Measurements from ENCODE around the gene L3MBTL4.

The L3MBTL4 gene

GRCh38 chr18:6406910-6407470 is 7.7 kb downstream of the L3MBTL4 start:
- Histone ChIP-seq H3K27me3 (ENCODE audit: control insufficient read depth in 5 of 5, insufficient read depth in 4 of 5, low read length in 5 of 5) (no peaks in the 10 kb centered on the region), H3K36me3 (ENCODE audit: control insufficient read depth in 5 of 5, insufficient read depth in 5 of 5, low read length in 5 of 5) (no peaks in the 10 kb centered on the region), H3K4me3 (ENCODE audit: low read depth in 1 of 5, low read length in 5 of 5) (no peak overlapping the region), H3K9ac (ENCODE audit: low read length in 5 of 5) (no peak overlapping the region), H3K9me3 (ENCODE audit: control insufficient read depth in 5 of 5, low read length in 5 of 5) (no peaks in the 10 kb centered on the region), H3K27ac (ENCODE audit: low read depth, low read length) (peak overlapping the region; percentile 89), H3K4me1 (ENCODE audit: control insufficient read depth in 5 of 5, insufficient read depth in 5 of 5, low read length in 5 of 5) (peaks cover 3 to 31% (median 26%) of the 10 kb centered on the region in 5 donors)

GRCh38 chr18:6406075-6406909 is 8.4 kb downstream of the L3MBTL4 start:
- peak overlapping the region in 2 of 5 donors; percentile 7 to 37 for H3K4me3 ChIP-seq (ENCODE audit: low read depth in 1 of 5, low read length in 5 of 5)
- H3K27ac ChIP-seq (ENCODE audit: low read depth, low read length), result peak overlapping the region; percentile 89
- H3K36me3 ChIP-seq (ENCODE audit: control insufficient read depth in 5 of 5, insufficient read depth in 5 of 5, low read length in 5 of 5), result no peaks in the 10 kb centered on the region
- no peaks in the 10 kb centered on the region for H3K27me3 ChIP-seq (ENCODE audit: control insufficient read depth in 5 of 5, insufficient read depth in 4 of 5, low read length in 5 of 5)
- H3K9me3 ChIP-seq (ENCODE audit: control insufficient read depth in 5 of 5, low read length in 5 of 5), result no peaks in the 10 kb centered on the region
- peak overlapping the region in 2 of 5 donors; percentile 38 to 65 for H3K9ac ChIP-seq (ENCODE audit: low read length in 5 of 5)
- peaks cover 3 to 34% (median 23%) of the 10 kb centered on the region in 5 donors for H3K4me1 ChIP-seq (ENCODE audit: control insufficient read depth in 5 of 5, insufficient read depth in 5 of 5, low read length in 5 of 5)

DNA sequence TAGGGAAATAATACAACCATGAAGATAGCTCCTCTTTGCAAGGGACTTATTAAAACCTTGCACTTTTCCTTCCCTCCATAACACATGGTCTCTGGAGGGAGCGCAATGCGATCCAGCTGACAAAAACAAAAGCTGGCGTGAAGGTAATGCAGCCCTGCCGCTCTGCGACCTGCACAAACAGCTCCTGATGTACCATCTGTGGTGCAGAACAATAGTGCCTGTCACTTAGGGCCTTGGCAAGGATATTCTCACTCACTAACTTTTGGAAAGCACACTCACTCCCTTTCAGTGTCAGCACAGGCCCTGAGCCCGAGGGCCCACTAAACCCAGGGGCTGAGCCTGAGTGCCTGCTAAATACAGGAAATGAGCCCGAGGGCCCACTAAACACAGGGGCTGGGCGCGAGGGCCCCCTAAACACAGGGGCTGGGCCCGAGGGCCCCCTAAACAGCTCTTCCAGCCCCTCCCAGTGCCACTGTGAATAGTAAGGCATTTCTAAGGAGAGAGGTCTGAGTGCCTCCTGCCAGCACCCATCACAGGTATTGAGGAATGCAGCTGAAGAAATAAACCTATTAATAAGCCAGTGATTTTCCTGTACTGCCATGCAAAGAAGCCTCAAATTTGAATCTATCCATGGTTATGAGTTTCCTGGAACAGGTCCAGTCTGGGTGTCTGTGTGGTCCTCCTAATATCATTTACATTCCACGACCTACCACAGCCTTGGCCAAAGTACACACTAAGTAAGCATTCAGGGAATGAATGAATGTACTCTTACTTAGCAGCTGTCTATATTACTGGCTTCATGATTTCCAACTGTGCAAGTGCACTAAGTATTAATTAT is 9.3 kb downstream of the L3MBTL4 start:
- H3K4me1 ChIP-seq (ENCODE audit: control insufficient read depth in 5 of 5, insufficient read depth in 5 of 5, low read length in 5 of 5), result peaks cover 3 to 34% (median 23%) of the 10 kb centered on the region in 5 donors
- H3K9ac ChIP-seq (ENCODE audit: low read length in 5 of 5), result peak overlapping the region in 3 of 5 donors; percentile 25 to 47 (median 42)
- H3K36me3 ChIP-seq (ENCODE audit: control insufficient read depth in 5 of 5, insufficient read depth in 5 of 5, low read length in 5 of 5), result no peaks in the 10 kb centered on the region
- peak overlapping the region; percentile 89 for H3K27ac ChIP-seq (ENCODE audit: low read depth, low read length)
- H3K9me3 ChIP-seq (ENCODE audit: control insufficient read depth in 5 of 5, low read length in 5 of 5), result no peaks in the 10 kb centered on the region
- H3K27me3 ChIP-seq (ENCODE audit: control insufficient read depth in 5 of 5, insufficient read depth in 4 of 5, low read length in 5 of 5), result no peaks in the 10 kb centered on the region
- H3K4me3 ChIP-seq (ENCODE audit: low read depth in 1 of 5, low read length in 5 of 5), result peak overlapping the region; percentile 2 to 35 (median 18)

- peak overlapping the region in 3 of 5 donors; percentile 2 to 27 (median 9) for H3K4me3 ChIP-seq (ENCODE audit: low read depth in 1 of 5, low read length in 5 of 5)
- peaks cover 3 to 34% (median 23%) of the 10 kb centered on the region in 5 donors for H3K4me1 ChIP-seq (ENCODE audit: control insufficient read depth in 5 of 5, insufficient read depth in 5 of 5, low read length in 5 of 5)
- H3K36me3 ChIP-seq (ENCODE audit: control insufficient read depth in 5 of 5, insufficient read depth in 5 of 5, low read length in 5 of 5), result no peaks in the 10 kb centered on the region
- peak overlapping the region in 1 of 5 donors; percentile 25 for H3K9ac ChIP-seq (ENCODE audit: low read length in 5 of 5)
- H3K27ac ChIP-seq (ENCODE audit: low read depth, low read length), result no peak overlapping the region
- H3K27me3 ChIP-seq (ENCODE audit: control insufficient read depth in 5 of 5, insufficient read depth in 4 of 5, low read length in 5 of 5), result no peaks in the 10 kb centered on the region
- no peaks in the 10 kb centered on the region for H3K9me3 ChIP-seq (ENCODE audit: control insufficient read depth in 5 of 5, low read length in 5 of 5)
Observed at GRCh38 chr18:6404834-6405233, 9.9 kb downstream of the L3MBTL4 start.

DNA sequence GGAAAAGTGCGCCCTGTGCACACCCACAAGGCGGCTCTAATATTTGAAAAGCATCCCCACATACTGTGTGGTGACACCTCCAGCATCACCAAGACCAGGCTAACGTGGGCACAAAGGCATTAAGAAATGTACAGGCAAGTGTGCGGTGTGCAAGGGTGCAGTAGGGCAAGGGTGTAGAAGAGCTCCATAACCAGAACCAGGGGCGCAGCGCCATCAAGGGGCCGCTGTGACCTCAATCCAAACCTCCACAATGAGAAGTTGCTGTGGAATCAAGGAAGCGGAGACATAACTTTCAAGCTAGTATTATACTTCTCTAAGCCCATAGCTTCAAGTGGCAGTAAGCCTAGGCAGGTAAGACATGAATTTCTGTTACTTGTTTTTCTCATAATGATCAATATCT is 13.0 kb downstream of the L3MBTL4 start:
- H3K4me3 ChIP-seq (ENCODE audit: low read depth in 1 of 5, low read length in 5 of 5), result no peak overlapping the region
- H3K9me3 ChIP-seq (ENCODE audit: control insufficient read depth in 5 of 5, low read length in 5 of 5), result no peaks in the 10 kb centered on the region
- peaks cover 3 to 24% (median 17%) of the 10 kb centered on the region in 5 donors for H3K4me1 ChIP-seq (ENCODE audit: control insufficient read depth in 5 of 5, insufficient read depth in 5 of 5, low read length in 5 of 5)
- no peak overlapping the region for H3K9ac ChIP-seq (ENCODE audit: low read length in 5 of 5)
- no peaks in the 10 kb centered on the region for H3K36me3 ChIP-seq (ENCODE audit: control insufficient read depth in 5 of 5, insufficient read depth in 5 of 5, low read length in 5 of 5)
- no peak overlapping the region for H3K27ac ChIP-seq (ENCODE audit: low read depth, low read length)
- H3K27me3 ChIP-seq (ENCODE audit: control insufficient read depth in 5 of 5, insufficient read depth in 4 of 5, low read length in 5 of 5), result no peaks in the 10 kb centered on the region

DNA sequence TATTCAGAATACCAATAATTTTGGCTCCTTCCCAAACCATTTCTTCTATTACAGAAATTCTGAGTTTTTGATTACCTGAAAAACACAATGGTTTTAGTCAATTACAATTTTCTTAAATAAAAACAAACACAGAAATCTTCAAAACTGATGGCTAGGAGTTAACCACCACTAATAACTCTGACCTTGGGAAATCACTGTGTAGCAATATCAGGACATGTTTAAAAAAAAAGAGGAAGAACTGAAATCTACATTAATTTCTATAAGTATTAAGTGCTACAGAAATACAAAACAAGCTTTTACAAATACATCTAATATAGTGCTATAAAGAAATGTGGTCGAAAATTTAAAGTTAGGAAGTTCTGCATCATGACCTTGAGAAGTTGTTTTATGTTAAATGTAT is 14.9 kb downstream of the L3MBTL4 start:
- no peak overlapping the region for H3K9ac ChIP-seq (ENCODE audit: low read length in 5 of 5)
- no peaks in the 10 kb centered on the region for H3K9me3 ChIP-seq (ENCODE audit: control insufficient read depth in 5 of 5, low read length in 5 of 5)
- H3K27me3 ChIP-seq (ENCODE audit: control insufficient read depth in 5 of 5, insufficient read depth in 4 of 5, low read length in 5 of 5), result no peaks in the 10 kb centered on the region
- no peak overlapping the region for H3K27ac ChIP-seq (ENCODE audit: low read depth, low read length)
- no peaks in the 10 kb centered on the region for H3K36me3 ChIP-seq (ENCODE audit: control insufficient read depth in 5 of 5, insufficient read depth in 5 of 5, low read length in 5 of 5)
- peaks cover 0 to 5% (median 0%) of the 10 kb centered on the region in 5 donors for H3K4me1 ChIP-seq (ENCODE audit: control insufficient read depth in 5 of 5, insufficient read depth in 5 of 5, low read length in 5 of 5)
- no peak overlapping the region for H3K4me3 ChIP-seq (ENCODE audit: low read depth in 1 of 5, low read length in 5 of 5)

DNA sequence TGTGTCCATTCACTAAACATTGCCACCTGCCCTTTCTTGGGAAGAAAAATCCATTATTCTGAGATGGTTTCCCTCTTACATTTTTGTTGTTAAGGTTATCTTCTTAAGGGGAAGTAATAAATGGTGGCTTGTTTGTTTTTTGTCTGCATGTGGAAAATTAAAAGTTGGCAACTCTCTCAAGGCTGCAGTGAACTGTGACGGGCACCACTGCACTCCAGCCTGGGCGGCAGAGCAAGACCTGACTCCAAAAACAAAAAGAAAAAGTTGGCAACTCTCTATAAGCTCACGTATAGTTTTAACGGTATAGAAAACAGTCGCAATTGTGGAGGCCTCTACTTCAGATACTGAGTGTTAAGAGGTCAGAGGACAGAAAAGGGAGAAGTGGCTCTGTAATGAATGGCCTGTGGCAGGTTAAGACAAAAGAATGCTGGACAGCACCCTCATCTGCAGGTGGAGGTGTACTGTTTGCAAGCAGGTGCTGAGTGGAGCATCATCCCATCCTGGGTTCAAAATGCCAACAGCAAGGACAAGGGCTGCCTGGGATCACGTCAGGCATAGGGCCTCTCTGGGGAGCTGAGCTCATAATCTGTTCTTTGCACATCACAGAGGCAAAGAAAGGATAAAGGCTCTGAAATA is 16.7 kb downstream of the L3MBTL4 start:
- H3K27me3 ChIP-seq (ENCODE audit: control insufficient read depth in 5 of 5, insufficient read depth in 4 of 5, low read length in 5 of 5), result no peaks in the 10 kb centered on the region
- H3K27ac ChIP-seq (ENCODE audit: low read depth, low read length), result no peak overlapping the region
- peaks cover 0 to 4% (median 0%) of the 10 kb centered on the region in 5 donors for H3K4me1 ChIP-seq (ENCODE audit: control insufficient read depth in 5 of 5, insufficient read depth in 5 of 5, low read length in 5 of 5)
- H3K9ac ChIP-seq (ENCODE audit: low read length in 5 of 5), result no peak overlapping the region
- no peaks in the 10 kb centered on the region for H3K9me3 ChIP-seq (ENCODE audit: control insufficient read depth in 5 of 5, low read length in 5 of 5)
- H3K4me3 ChIP-seq (ENCODE audit: low read depth in 1 of 5, low read length in 5 of 5), result no peak overlapping the region
- H3K36me3 ChIP-seq (ENCODE audit: control insufficient read depth in 5 of 5, insufficient read depth in 5 of 5, low read length in 5 of 5), result no peaks in the 10 kb centered on the region

DNA sequence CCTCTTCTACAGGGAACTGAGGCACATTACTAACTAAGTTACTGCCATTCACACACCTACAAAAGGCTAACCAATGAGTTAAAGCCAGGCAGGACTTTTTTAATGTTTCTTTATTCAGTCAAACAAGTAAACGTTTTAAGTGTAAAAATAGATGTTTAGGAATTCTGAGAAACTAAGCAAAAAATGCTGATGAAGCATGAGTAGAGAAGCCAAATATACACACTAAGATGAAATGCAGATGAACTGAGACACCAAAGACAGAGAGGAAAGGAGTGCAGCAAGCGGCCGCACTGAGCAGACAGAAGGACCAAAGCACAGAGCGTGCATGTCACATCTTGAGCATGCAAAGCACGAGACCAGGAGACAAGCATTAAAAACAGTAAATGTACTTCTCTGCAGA is 17.9 kb downstream of the L3MBTL4 start:
- peaks cover 0 to 4% (median 2%) of the 10 kb centered on the region in 5 donors for H3K9me3 ChIP-seq (ENCODE audit: control insufficient read depth in 5 of 5, low read length in 5 of 5)
- H3K36me3 ChIP-seq (ENCODE audit: control insufficient read depth in 5 of 5, insufficient read depth in 5 of 5, low read length in 5 of 5), result no peaks in the 10 kb centered on the region
- H3K9ac ChIP-seq (ENCODE audit: low read length in 5 of 5), result no peak overlapping the region
- no peak overlapping the region for H3K4me3 ChIP-seq (ENCODE audit: low read depth in 1 of 5, low read length in 5 of 5)
- no peak overlapping the region for H3K27ac ChIP-seq (ENCODE audit: low read depth, low read length)
- no peaks in the 10 kb centered on the region for H3K27me3 ChIP-seq (ENCODE audit: control insufficient read depth in 5 of 5, insufficient read depth in 4 of 5, low read length in 5 of 5)
- H3K4me1 ChIP-seq (ENCODE audit: control insufficient read depth in 5 of 5, insufficient read depth in 5 of 5, low read length in 5 of 5), result peaks cover 0 to 4% (median 0%) of the 10 kb centered on the region in 5 donors

DNA sequence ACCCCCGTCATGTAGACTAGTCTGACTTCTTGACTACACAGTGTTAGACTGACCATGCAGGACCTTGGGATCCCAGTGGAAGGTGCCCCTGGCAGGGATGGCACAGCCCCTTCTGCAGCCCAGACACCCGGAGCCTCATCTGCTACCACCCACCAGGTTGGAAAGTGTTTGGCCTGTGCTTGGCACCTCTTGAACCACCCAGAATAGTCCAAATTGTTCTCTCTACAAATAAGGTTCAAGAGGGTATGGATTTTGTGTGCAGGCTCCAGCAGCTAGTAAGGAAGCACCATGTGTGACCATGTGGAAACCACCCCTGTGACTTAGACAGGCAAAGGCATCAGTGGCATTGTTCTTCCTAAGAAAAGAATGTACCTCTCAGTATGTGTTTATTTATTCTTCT is 18.4 kb downstream of the L3MBTL4 start:
- Histone ChIP-seq H3K9ac (ENCODE audit: low read length in 5 of 5) (no peak overlapping the region), H3K4me1 (ENCODE audit: control insufficient read depth in 5 of 5, insufficient read depth in 5 of 5, low read length in 5 of 5) (no peaks in the 10 kb centered on the region), H3K27me3 (ENCODE audit: control insufficient read depth in 5 of 5, insufficient read depth in 4 of 5, low read length in 5 of 5) (no peaks in the 10 kb centered on the region), H3K27ac (ENCODE audit: low read depth, low read length) (no peak overlapping the region), H3K4me3 (ENCODE audit: low read depth in 1 of 5, low read length in 5 of 5) (no peak overlapping the region), H3K36me3 (ENCODE audit: control insufficient read depth in 5 of 5, insufficient read depth in 5 of 5, low read length in 5 of 5) (no peaks in the 10 kb centered on the region), H3K9me3 (ENCODE audit: control insufficient read depth in 5 of 5, low read length in 5 of 5) (peaks cover 1 to 10% (median 8%) of the 10 kb centered on the region in 5 donors)
